Measurements from ENCODE around the gene MMP19. TPM values are rescaled to one million over a fixed set of nuclear protein-coding genes. Genes with fewer than 3 reads are reported as not detected.

The MMP19 gene
- total RNA-seq, 2 donors from 2014 or later, result 72.9 to 85.0 TPM

GRCh38 chr12:55833056-55833455 lies 9.7 kb downstream of the MMP19 start:
- ATAC-seq (ENCODE audit: insufficient number of reproducible peaks, low FRiP score, low read depth), result no peak
- no peak for TF ChIP-seq CTCF (IDR thresholded peaks at IDR 0.05)
- Histone ChIP-seq H3K27ac (no peak overlapping the region), H3K4me1 (ENCODE audit: control insufficient read depth in 1 of 2, low read depth in 2 of 2) (peaks cover 12 to 33% of the 10 kb centered on the region in 2 donors), H3K27me3 (replicated peaks; ENCODE audit: insufficient read depth) (no peaks in the 10 kb centered on the region), H3K4me3 (no peak overlapping the region), H3K36me3 (no peaks in the 10 kb centered on the region), H3K9me3 (no peaks in the 10 kb centered on the region)
- DNase-seq (ENCODE audit: low spot score), result no peak

DNA sequence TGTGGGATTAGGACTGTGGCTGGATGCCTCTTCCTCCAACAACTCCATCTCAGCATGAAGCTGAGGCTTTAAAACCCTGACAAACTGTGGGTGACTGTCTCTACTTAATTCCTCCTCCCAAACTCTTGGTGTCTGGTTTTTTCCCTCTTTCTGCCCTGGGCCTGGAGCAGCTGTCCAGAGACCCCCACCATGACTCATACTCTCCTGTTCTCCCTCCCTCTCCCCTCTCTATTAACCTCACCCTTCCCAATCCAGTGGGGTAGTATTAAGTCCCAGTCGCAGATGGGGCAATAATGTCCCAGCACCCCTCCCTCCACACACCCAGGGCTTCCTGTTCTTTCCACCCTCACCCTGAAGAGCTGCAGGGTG lies 11.3 kb downstream of the MMP19 start:
- DNase-seq (ENCODE audit: low spot score) (no peak), ATAC-seq (ENCODE audit: insufficient number of reproducible peaks, low FRiP score, low read depth) (no peak)
- H3K27ac ChIP-seq, result peak overlapping the region; percentile 89 to 96
- no peak for TF ChIP-seq CTCF (IDR thresholded peaks at IDR 0.05)
- H3K27me3 ChIP-seq (replicated peaks; ENCODE audit: insufficient read depth), result no peaks in the 10 kb centered on the region
- H3K36me3 ChIP-seq, result no peaks in the 10 kb centered on the region
- H3K4me3 ChIP-seq, result peak overlapping the region; percentile 79
- H3K9me3 ChIP-seq, result no peaks in the 10 kb centered on the region
- H3K4me1 ChIP-seq (ENCODE audit: control insufficient read depth in 1 of 2, low read depth in 2 of 2), result peaks cover 19 to 49% of the 10 kb centered on the region in 2 donors

- ATAC-seq (ENCODE audit: insufficient number of reproducible peaks, low FRiP score, low read depth), result no peak
- H3K9me3 ChIP-seq, result no peaks in the 10 kb centered on the region
- H3K36me3 ChIP-seq, result no peaks in the 10 kb centered on the region
- peak overlapping the region; percentile 79 for H3K4me3 ChIP-seq
- H3K27me3 ChIP-seq (replicated peaks; ENCODE audit: insufficient read depth), result no peaks in the 10 kb centered on the region
- no peak for TF ChIP-seq CTCF (IDR thresholded peaks at IDR 0.05)
- DNase-seq (ENCODE audit: low spot score), result no peak
- H3K4me1 ChIP-seq (ENCODE audit: control insufficient read depth in 1 of 2, low read depth in 2 of 2), result peaks cover 23 to 55% of the 10 kb centered on the region in 2 donors
- peak overlapping the region; percentile 89 to 96 for H3K27ac ChIP-seq
Observed at GRCh38 chr12:55830601-55831446, 11.9 kb downstream of the MMP19 start.

DNA sequence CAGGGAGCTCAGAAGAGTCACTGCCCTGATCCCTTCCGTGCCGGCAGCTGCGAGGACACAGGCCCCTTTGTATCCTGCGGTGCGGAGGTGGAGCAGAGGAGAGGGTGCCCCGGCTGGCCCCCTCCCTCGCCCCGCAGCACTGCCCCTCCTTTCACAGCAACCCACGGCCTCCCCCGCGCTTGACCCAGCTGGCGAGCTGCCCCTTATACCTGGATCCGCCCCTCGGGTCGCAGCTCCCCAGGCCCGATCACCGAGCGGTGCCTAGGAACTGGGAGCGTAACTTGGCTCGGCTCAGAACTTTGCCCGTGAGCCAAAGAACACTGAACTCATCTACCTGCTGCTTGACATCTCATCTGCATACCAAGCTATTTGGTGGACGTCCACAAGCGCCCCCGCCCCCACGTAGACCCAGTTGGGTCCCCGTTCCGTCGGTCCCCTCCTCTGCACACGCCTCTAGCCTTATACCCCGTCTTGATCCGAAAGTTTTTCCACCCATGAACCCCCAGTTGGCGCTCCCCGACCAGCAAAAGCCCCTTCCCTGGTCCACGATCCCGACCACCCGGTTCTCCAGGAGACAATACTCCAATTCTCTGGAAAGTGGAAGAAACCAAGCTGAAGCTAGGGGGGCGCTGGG lies 12.7 kb downstream of the MMP19 start:
- Histone ChIP-seq H3K27ac (peak overlapping the region; percentile 89 to 96), H3K9me3 (no peaks in the 10 kb centered on the region), H3K27me3 (replicated peaks; ENCODE audit: insufficient read depth) (no peaks in the 10 kb centered on the region), H3K4me3 (peak overlapping the region; percentile 79), H3K36me3 (no peaks in the 10 kb centered on the region), H3K4me1 (ENCODE audit: control insufficient read depth in 1 of 2, low read depth in 2 of 2) (peaks cover 25 to 60% of the 10 kb centered on the region in 2 donors)
- no peak for DNase-seq (ENCODE audit: low spot score)
- TF ChIP-seq CTCF (IDR thresholded peaks at IDR 0.05), result no peak
- ATAC-seq (ENCODE audit: insufficient number of reproducible peaks, low FRiP score, low read depth), result peak; percentile 3

DNA sequence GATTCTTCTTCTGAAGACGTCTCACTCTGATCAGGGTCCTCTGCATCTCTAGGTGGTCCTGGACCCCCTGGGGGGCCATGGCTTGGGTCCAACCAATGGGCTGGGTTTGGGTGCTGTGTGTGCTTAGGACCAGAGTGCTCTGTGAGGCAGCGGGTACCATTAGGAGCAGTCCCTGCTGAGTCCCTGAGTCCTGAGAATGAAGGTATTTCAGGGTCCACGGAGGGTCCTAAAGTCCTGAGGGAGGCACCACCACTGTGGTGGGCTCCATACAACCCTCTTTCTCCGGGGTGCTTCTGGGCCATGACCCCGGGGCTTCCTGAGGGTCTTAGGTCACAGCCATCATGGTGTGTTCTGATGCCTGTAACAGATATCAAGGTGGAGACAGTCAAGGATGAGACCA lies 14.4 kb downstream of the MMP19 start:
- H3K27ac ChIP-seq, result peak overlapping the region; percentile 89 to 91
- ATAC-seq (ENCODE audit: insufficient number of reproducible peaks, low FRiP score, low read depth), result no peak
- no peaks in the 10 kb centered on the region for H3K36me3 ChIP-seq
- H3K27me3 ChIP-seq (replicated peaks; ENCODE audit: insufficient read depth), result no peaks in the 10 kb centered on the region
- peak overlapping the region; percentile 79 for H3K4me3 ChIP-seq
- peaks cover 25 to 66% of the 10 kb centered on the region in 2 donors for H3K4me1 ChIP-seq (ENCODE audit: control insufficient read depth in 1 of 2, low read depth in 2 of 2)
- no peaks in the 10 kb centered on the region for H3K9me3 ChIP-seq
- no peak for DNase-seq (ENCODE audit: low spot score)
- TF ChIP-seq CTCF (IDR thresholded peaks at IDR 0.05), result no peak

Data from thoracic aorta (tissue), 2 donors.